Adipocyte (in vitro differentiated cells): ENCODE measurements around the gene CRIP2.

Source experiments
- DNase-seq: peaks from one replicate; pipeline ENCODE4 v3.0.0-alpha.2; 2015; ENCODE audit warnings: low read depth
- H3K27me3 ChIP-seq: replicated peaks from 2 replicates; pipeline ENCODE4 v1.7.0; 2013; ENCODE audit warnings: mild to moderate bottlenecking, low read length, moderate library complexity; ENCODE audit not compliant: control insufficient read depth, insufficient read depth
- H3K36me3 ChIP-seq: 2 replicates; pipeline ENCODE4 v1.7.0; 2013; ENCODE audit warnings: low read length, mild to moderate bottlenecking, moderate library complexity; ENCODE audit not compliant: control insufficient read depth, insufficient read depth, severe bottlenecking
- H3K4me1 ChIP-seq: 2 replicates; pipeline ENCODE4 v1.7.0; 2013; ENCODE audit warnings: mild to moderate bottlenecking, low read length, moderate library complexity; ENCODE audit not compliant: control insufficient read depth, insufficient read depth
- H3K4me3 ChIP-seq: 2 replicates; pipeline ENCODE4 v1.7.0; 2013; ENCODE audit warnings: mild to moderate bottlenecking, low read length, moderate library complexity
- H3K9ac ChIP-seq: 2 replicates; pipeline ENCODE4 v1.7.0; 2013; ENCODE audit warnings: mild to moderate bottlenecking, low read length, moderate library complexity
- H3K9me3 ChIP-seq: 2 replicates; pipeline ENCODE4 v1.7.0; 2013; ENCODE audit warnings: mild to moderate bottlenecking, low read length, moderate library complexity; ENCODE audit not compliant: control insufficient read depth

The CRIP2 gene

GRCh38 chr14:105519946-105520698 lies 45.5 kb downstream of the CRIP2 start:
- H3K4me1 ChIP-seq, result no peaks in the 10 kb centered on the region
- no peak overlapping the region for H3K9ac ChIP-seq
- H3K4me3 ChIP-seq, result no peak overlapping the region
- peaks cover 30% of the 10 kb centered on the region for H3K27me3 ChIP-seq
- peaks cover 12% of the 10 kb centered on the region for H3K9me3 ChIP-seq
- DNase-seq, result no peak
- no peaks in the 10 kb centered on the region for H3K36me3 ChIP-seq

- H3K4me3 ChIP-seq, result no peak overlapping the region
- H3K27me3 ChIP-seq, result peaks cover 5% of the 10 kb centered on the region
Measured at GRCh38 chr14:105525326-105525725, 50.7 kb downstream of the CRIP2 start.

GRCh38 chr14:105525861-105526775 lies 51.5 kb downstream of the CRIP2 start, which contains the start of gene TMEM121:
TMEM121 (plus strand) TSS chr14:105526583; CDS start chr14:105528835, 2,252 bp downstream.
- peak; percentile 71 for DNase-seq
- peaks cover 4% of the 10 kb centered on the region for H3K27me3 ChIP-seq
- H3K4me3 ChIP-seq, result no peak within 1 kb of the TSS
- no peaks in the 10 kb centered on the region for H3K9me3 ChIP-seq
- H3K9ac ChIP-seq, result no peak within 1 kb of the TSS
- H3K36me3 ChIP-seq, result no peaks in the 10 kb centered on the region
- H3K4me1 ChIP-seq, result peaks cover 2% of the 10 kb centered on the region

More at GRCh38 chr14:105525326-105525725, 50.7 kb downstream of the CRIP2 start:
- no peaks in the 10 kb centered on the region for H3K36me3 ChIP-seq
- peaks cover 2% of the 10 kb centered on the region for H3K4me1 ChIP-seq
- DNase-seq, result no peak
- no peak overlapping the region for H3K9ac ChIP-seq
- H3K9me3 ChIP-seq, result no peaks in the 10 kb centered on the region

GRCh38 chr14:105526776-105527380 lies 52.3 kb downstream of the CRIP2 start:
- Histone ChIP-seq H3K27me3 (peaks cover 1% of the 10 kb centered on the region), H3K9me3 (no peaks in the 10 kb centered on the region), H3K36me3 (no peaks in the 10 kb centered on the region), H3K4me3 (no peak overlapping the region), H3K4me1 (peaks cover 2% of the 10 kb centered on the region), H3K9ac (no peak overlapping the region)
- peak; percentile 40 for DNase-seq

- H3K4me3 ChIP-seq, result no peak overlapping the region
Measured at GRCh38 chr14:105527381-105527825, 52.8 kb downstream of the CRIP2 start.

GRCh38 chr14:105527826-105528585 lies 53.4 kb downstream of the CRIP2 start:
- Histone ChIP-seq H3K27me3 (peaks cover 6% of the 10 kb centered on the region), H3K9ac (peak overlapping the region; percentile 83), H3K36me3 (no peaks in the 10 kb centered on the region), H3K9me3 (no peaks in the 10 kb centered on the region), H3K4me1 (peaks cover 2% of the 10 kb centered on the region), H3K4me3 (peak overlapping the region; percentile 80)
- DNase-seq, result peak; percentile 92

More at GRCh38 chr14:105527381-105527825, 52.8 kb downstream of the CRIP2 start:
- no peaks in the 10 kb centered on the region for H3K9me3 ChIP-seq
- peaks cover 3% of the 10 kb centered on the region for H3K27me3 ChIP-seq
- no peaks in the 10 kb centered on the region for H3K36me3 ChIP-seq
- no peak overlapping the region for H3K9ac ChIP-seq
- DNase-seq, result no peak
- peaks cover 2% of the 10 kb centered on the region for H3K4me1 ChIP-seq

GRCh38 chr14:105528586-105529318 lies 54.1 kb downstream of the CRIP2 start:
- DNase-seq, result no peak
- H3K4me3 ChIP-seq, result peak overlapping the region; percentile 24

GRCh38 chr14:105529319-105529568 lies 54.6 kb downstream of the CRIP2 start:
- peaks cover 2% of the 10 kb centered on the region for H3K4me1 ChIP-seq
- no peaks in the 10 kb centered on the region for H3K36me3 ChIP-seq
- no peak overlapping the region for H3K4me3 ChIP-seq
- H3K9me3 ChIP-seq, result no peaks in the 10 kb centered on the region
- DNase-seq, result no peak
- H3K27me3 ChIP-seq, result peaks cover 18% of the 10 kb centered on the region
- H3K9ac ChIP-seq, result no peak overlapping the region

More at GRCh38 chr14:105528586-105529318, 54.1 kb downstream of the CRIP2 start:
- no peaks in the 10 kb centered on the region for H3K9me3 ChIP-seq
- H3K36me3 ChIP-seq, result no peaks in the 10 kb centered on the region
- H3K27me3 ChIP-seq, result peaks cover 13% of the 10 kb centered on the region
- H3K9ac ChIP-seq, result peak overlapping the region; percentile 54
- peaks cover 2% of the 10 kb centered on the region for H3K4me1 ChIP-seq
